ENCODE measurements around the gene DBP. TPM values are rescaled to one million over a fixed set of nuclear protein-coding genes. Genes with fewer than 3 reads are reported as not detected.

The DBP gene
- total RNA-seq, 4 donors from 2014 or later, result 0.33 to 18.6 (median 6.3) TPM

GRCh38 chr19:48676887-48677286 lies 39.7 kb upstream of the DBP start:
- no peak for TF ChIP-seq CTCF (IDR thresholded peaks at IDR 0.05; ENCODE audit: low read depth)

- TF ChIP-seq CTCF (IDR thresholded peaks at IDR 0.05; ENCODE audit: low read depth), result no peak
Measured at GRCh38 chr19:48676487-48676886, 39.3 kb upstream of the DBP start.

- TF ChIP-seq CTCF (IDR thresholded peaks at IDR 0.05; ENCODE audit: low read depth), result no peak
Measured at GRCh38 chr19:48674921-48675824, 38.0 kb upstream of the DBP start.

GRCh38 chr19:48674216-48674809 lies 37.1 kb upstream of the DBP start:
- no peak for TF ChIP-seq CTCF (IDR thresholded peaks at IDR 0.05; ENCODE audit: low read depth)

GRCh38 chr19:48673436-48674100 lies 36.4 kb upstream of the DBP start:
- no peak for TF ChIP-seq CTCF (IDR thresholded peaks at IDR 0.05; ENCODE audit: low read depth)

- no peak for TF ChIP-seq CTCF (IDR thresholded peaks at IDR 0.05; ENCODE audit: low read depth)
Measured at GRCh38 chr19:48672994-48673393, 35.8 kb upstream of the DBP start, which contains the start of gene NTN5. Gene NTN5, minus strand, starts transcription at chr19:48673017. Its CDS starts 2,031 bp downstream, at chr19:48670986.
